Gastroesophageal sphincter (tissue), 3 donors: ENCODE measurements around the gene SHPK.

Experiments used
- EP300 ChIP-seq: sonication (generic); formaldehyde crosslinking; IDR thresholded peaks from one replicate; pipeline ENCODE4 v1.6.1; 2017; ENCODE audit warnings: antibody characterized with exemption, mild to moderate bottlenecking
- POLR2A ChIP-seq, 2 donors: fragments of 450-650 bp; IDR thresholded peaks; one replicate each; pipeline ENCODE4 v1.6.1; 2017; ENCODE audit warnings: antibody characterized with exemption in 2 of 2, mild to moderate bottlenecking in 2 of 2, moderate library complexity in 1 of 2
- POLR2AphosphoS5 ChIP-seq: sonication (generic); formaldehyde crosslinking; IDR thresholded peaks from one replicate; pipeline ENCODE4 v1.6.1; 2017; ENCODE audit warnings: antibody characterized with exemption
- TF ChIP-seq, protein P1 (sequence below), 4 experiments: fragments of 200-600 bp in 2 of 4; fragments of 450-650 bp in 2 of 4; sonication (generic) in 1 of 4; IDR thresholded peaks; one replicate each; pipeline ENCODE4 v1.5.1; 2017 to 2019; ENCODE audit warnings: antibody characterized with exemption in 4 of 4, mild to moderate bottlenecking in 2 of 4, moderate library complexity in 2 of 4

GRCh38 chr17:3593384-3593783 lies 42.7 kb downstream of the SHPK start:
- TF ChIP-seq POLR2AphosphoS5 (no peak), POLR2A (IDR thresholded peaks at IDR 0.05) (no peak), EP300 (no peak)
- TF ChIP-seq, protein P1, sequence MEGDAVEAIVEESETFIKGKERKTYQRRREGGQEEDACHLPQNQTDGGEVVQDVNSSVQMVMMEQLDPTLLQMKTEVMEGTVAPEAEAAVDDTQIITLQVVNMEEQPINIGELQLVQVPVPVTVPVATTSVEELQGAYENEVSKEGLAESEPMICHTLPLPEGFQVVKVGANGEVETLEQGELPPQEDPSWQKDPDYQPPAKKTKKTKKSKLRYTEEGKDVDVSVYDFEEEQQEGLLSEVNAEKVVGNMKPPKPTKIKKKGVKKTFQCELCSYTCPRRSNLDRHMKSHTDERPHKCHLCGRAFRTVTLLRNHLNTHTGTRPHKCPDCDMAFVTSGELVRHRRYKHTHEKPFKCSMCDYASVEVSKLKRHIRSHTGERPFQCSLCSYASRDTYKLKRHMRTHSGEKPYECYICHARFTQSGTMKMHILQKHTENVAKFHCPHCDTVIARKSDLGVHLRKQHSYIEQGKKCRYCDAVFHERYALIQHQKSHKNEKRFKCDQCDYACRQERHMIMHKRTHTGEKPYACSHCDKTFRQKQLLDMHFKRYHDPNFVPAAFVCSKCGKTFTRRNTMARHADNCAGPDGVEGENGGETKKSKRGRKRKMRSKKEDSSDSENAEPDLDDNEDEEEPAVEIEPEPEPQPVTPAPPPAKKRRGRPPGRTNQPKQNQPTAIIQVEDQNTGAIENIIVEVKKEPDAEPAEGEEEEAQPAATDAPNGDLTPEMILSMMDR (IDR thresholded peaks at IDR 0.05), result no peak
